SK-N-SH (cell line): ENCODE data around the gene DHX35. TPM values are rescaled to one million over a fixed set of nuclear protein-coding genes. Genes with fewer than 3 reads are reported as not detected.

Experiments
- CTCF ChIA-PET: fragments of 300-600, 350-600 bp; formaldehyde crosslinking; extraction: SDS; loops from one replicate; lab custom pipeline; 2021; lab: Yijun Ruan, JAX
- POLR2A ChIA-PET: fragments of 350-600 bp; sonication (Branson Sonifier 250); formaldehyde crosslinking; extraction: SDS; loops from one replicate; lab custom pipeline; 2020; ENCODE audit warnings: antibody characterized with exemption, inconsistent platforms; lab: Yijun Ruan, JAX
- DNase-seq: peaks from one replicate; pipeline ENCODE4 v3.0.0; 2012
- H2AFZ ChIP-seq: fragments of 200-600 bp; sonication (generic); 2 replicates; pipeline ENCODE4 v1.8.1; 2016; ENCODE audit warnings: antibody characterized with exemption, mild to moderate bottlenecking, low read depth
- H3F3A ChIP-seq: fragments of 200-600 bp; sonication (generic); replicated peaks from 2 replicates; pipeline ENCODE3; 2016; ENCODE audit warnings: antibody characterized with exemption, mild to moderate bottlenecking; ENCODE audit not compliant: insufficient read depth
- H3K27ac ChIP-seq, 2 experiments: fragments of 200-500 bp in 1 of 2; fragments of 200-600 bp in 1 of 2; sonication (Bioruptor generic) in 1 of 2; sonication (generic), shearing (Covaris generic) in 1 of 2; 2 replicates each; pipeline versions ENCODE4 v1.5.1 to v1.6.1; 2014 to 2016; ENCODE audit warnings: low read depth in 2 of 2, inconsistent platforms in 1 of 2, low read length in 1 of 2, mild to moderate bottlenecking in 1 of 2, mixed read lengths in 1 of 2
- H3K27me3 ChIP-seq: fragments of 200-600 bp; sonication (generic), shearing (Covaris generic); 2 replicates; pipeline ENCODE4 v1.6.1; 2016; ENCODE audit warnings: mixed run types; ENCODE audit not compliant: insufficient read depth
- H3K36me3 ChIP-seq, 2 experiments: fragments of 200-500 bp in 1 of 2; fragments of 200-600 bp in 1 of 2; sonication (Bioruptor generic) in 1 of 2; sonication (generic) in 1 of 2; replicated peaks in 1 of 2; 2 replicates each; pipeline versions ENCODE3 to v1.5.1; 2014 to 2016; ENCODE audit warnings: low read length in 1 of 2, mild to moderate bottlenecking in 1 of 2; ENCODE audit not compliant: insufficient read depth in 2 of 2, control insufficient read depth in 1 of 2
- H3K4me1 ChIP-seq, 2 experiments: fragments of 200-500 bp in 1 of 2; fragments of 200-600 bp in 1 of 2; sonication (Bioruptor generic) in 1 of 2; sonication (generic), shearing (Covaris generic) in 1 of 2; 2 replicates each; pipeline versions ENCODE4 v1.5.1 to v1.6.1; 2014 to 2016; ENCODE audit warnings: low read depth in 1 of 2, low read length in 1 of 2, mixed run types in 1 of 2; ENCODE audit not compliant: insufficient read depth in 2 of 2, control insufficient read depth in 1 of 2
- H3K4me2 ChIP-seq: fragments of 200-600 bp; sonication (generic), shearing (Covaris generic); 2 replicates; pipeline ENCODE4 v1.6.1; 2017; ENCODE audit warnings: mixed run types
- H3K4me3 ChIP-seq, 2 experiments: fragments of 200-500 bp in 1 of 2; fragments of 200-600 bp in 1 of 2; sonication (Bioruptor generic) in 1 of 2; sonication (generic), shearing (Covaris generic) in 1 of 2; 2 replicates each; pipeline versions ENCODE4 v1.5.1 to v1.8.1; 2014 to 2016; ENCODE audit warnings: low read depth in 2 of 2, inconsistent platforms in 1 of 2, low read length in 1 of 2, mild to moderate bottlenecking in 1 of 2, mixed read lengths in 1 of 2, moderate library complexity in 1 of 2
- H3K79me2 ChIP-seq: fragments of 200-600 bp; sonication (generic); 2 replicates; pipeline ENCODE4 v1.8.1; 2017; ENCODE audit warnings: mild to moderate bottlenecking; ENCODE audit not compliant: insufficient read depth
- H3K9ac ChIP-seq: fragments of 200-600 bp; sonication (generic); 2 replicates; pipeline ENCODE4 v1.6.1; 2017; ENCODE audit warnings: mixed run types
- H3K9me2 ChIP-seq: fragments of 200-600 bp; sonication (generic); 2 replicates; pipeline ENCODE4 v1.6.1; 2017; ENCODE audit warnings: mixed run types
- H3K9me3 ChIP-seq: fragments of 200-600 bp; sonication (generic); 2 replicates; pipeline ENCODE4 v1.6.1; 2017; ENCODE audit warnings: mixed run types, mild to moderate bottlenecking, moderate library complexity
- H4K20me1 ChIP-seq: fragments of 200-600 bp; sonication (generic); 2 replicates; pipeline ENCODE4 v1.6.1; 2017; ENCODE audit warnings: mild to moderate bottlenecking, mixed run types; ENCODE audit not compliant: insufficient read depth
- ELF1 ChIP-seq: IDR thresholded peaks from 2 replicates; pipeline ENCODE4 v1.4.0; 2012
- FOXJ3 ChIP-seq: sonication (generic); formaldehyde crosslinking; IDR thresholded peaks from 2 replicates; pipeline ENCODE4 v1.5.1; 2020; ENCODE audit warnings: mild to moderate bottlenecking, missing genetic modification reagents
- GABPA ChIP-seq: IDR thresholded peaks from 2 replicates; pipeline ENCODE4 v1.4.0; 2012; ENCODE audit warnings: low read depth, mild to moderate bottlenecking
- MAX ChIP-seq: IDR thresholded peaks from 2 replicates; pipeline ENCODE4 v1.4.0; 2012; ENCODE audit warnings: low read depth
- RXRA ChIP-seq: IDR thresholded peaks from 2 replicates; pipeline ENCODE4 v1.4.0; 2012; ENCODE audit warnings: low read depth, mild to moderate bottlenecking, borderline replicate concordance
- SIN3A ChIP-seq: IDR thresholded peaks from 2 replicates; pipeline ENCODE4 v1.6.1; 2012; ENCODE audit warnings: low read depth, mild to moderate bottlenecking, low read length, moderate library complexity, borderline replicate concordance
- TAF1 ChIP-seq: IDR thresholded peaks from 2 replicates; pipeline ENCODE4 v1.6.1; 2012; ENCODE audit warnings: low read depth, mild to moderate bottlenecking, low read length, moderate library complexity, borderline replicate concordance
- USF1 ChIP-seq: IDR thresholded peaks from 2 replicates; pipeline ENCODE4 v1.4.0; 2012; ENCODE audit warnings: low read depth, borderline replicate concordance
- WGBS: methylation state at CpG from one replicate; pipeline ENCODE4 v1.1.6; 2017; ENCODE audit warnings: low lambda C conversion rate; 5-methylcytosine and 5-hydroxymethylcytosine counted together
- polyA plus RNA-seq, 3 experiments: library from polyadenylated mRNA; depleted of rRNA; stranded (reverse); fragments of >200 nt; gene quantifications; 2 replicates each; pipeline ENCODE4 v1.2.3, GENCODE V29; 2012
- TF ChIP-seq, protein P1 (sequence below): fragments of 150-350 bp; IDR thresholded peaks from 2 replicates; pipeline ENCODE4 v1.6.1; 2017; ENCODE audit warnings: antibody characterized with exemption, low read length, low read depth, borderline replicate concordance
- TF ChIP-seq, protein P2 (sequence below): IDR thresholded peaks from 2 replicates; pipeline ENCODE4; 2012
- TF ChIP-seq, protein P3 (sequence below): IDR thresholded peaks from 2 replicates; pipeline ENCODE4 v1.6.1; 2012; ENCODE audit warnings: mild to moderate bottlenecking, low read depth, low read length, moderate library complexity
- TF ChIP-seq, protein P4 (sequence below): fragments of 200-600 bp; sonication (generic); IDR thresholded peaks from 2 replicates; pipeline ENCODE4 v1.6.1; 2017; ENCODE audit warnings: antibody characterized with exemption, mild to moderate bottlenecking, moderate library complexity

The DHX35 gene
- polyA plus RNA-seq, 1 of the 3 experiments (the other 2 are of a cell fraction): 17.1 TPM

DNA sequence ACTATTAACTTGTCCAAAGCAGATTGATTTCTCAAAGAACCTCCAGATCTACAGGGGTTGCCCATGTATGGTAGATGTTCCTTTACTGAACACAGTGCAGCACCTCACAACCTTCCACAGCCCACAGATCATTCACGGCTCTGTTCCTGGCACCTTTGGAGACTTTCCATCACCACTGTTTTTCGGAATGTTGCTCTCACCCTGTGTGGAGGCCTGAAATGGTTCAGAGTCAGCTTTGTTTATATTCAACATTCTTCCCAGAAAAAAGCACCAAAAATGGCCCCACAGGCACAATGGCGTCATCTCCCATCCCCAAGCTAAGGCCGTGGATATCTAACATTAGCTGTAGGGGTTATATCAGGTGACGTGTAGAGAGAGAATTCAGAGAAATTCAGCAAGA lies 74.7 kb downstream of the DHX35 start:
- Histone ChIP-seq H3K79me2 (no peaks in the 10 kb centered on the region), H3K9me2 (no peaks in the 10 kb centered on the region), H3K9me3 (no peaks in the 10 kb centered on the region), H3K4me1 (peaks cover 2 to 20% of the 10 kb centered on the region in 2 experiments; a peak in 2 of 4 replicates), H3K27ac (no peak overlapping the region), H2AFZ (no peak overlapping the region), H3K27me3 (no peaks in the 10 kb centered on the region), H3K36me3 (peaks cover 14 to 54% of the 10 kb centered on the region in 2 experiments), H3K4me2 (no peak overlapping the region), H3K9ac (no peak overlapping the region), H3F3A (peaks cover 5% of the 10 kb centered on the region), H3K4me3 (no peak overlapping the region), H4K20me1 (0 out of 2 replicates have a peak, but pooled peaks cover under 1% of the 10 kb centered on the region)
- WGBS: 93% methylated on average over 5 of the region's 5 CpGs
- DNase-seq: no peak
- CTCF ChIA-PET: interaction anchor here (1.0 to 6.4 kb wide), 2 partner anchors 13 to 111 kb away, joined by 3 to 84 read pairs; partner anchors contain the start of gene FAM83D
- POLR2A ChIA-PET: no interaction called here
- TF ChIP-seq TAF1: no peak
- no peak for TF ChIP-seq USF1
- TF ChIP-seq ELF1: no peak
- TF ChIP-seq, protein P1, sequence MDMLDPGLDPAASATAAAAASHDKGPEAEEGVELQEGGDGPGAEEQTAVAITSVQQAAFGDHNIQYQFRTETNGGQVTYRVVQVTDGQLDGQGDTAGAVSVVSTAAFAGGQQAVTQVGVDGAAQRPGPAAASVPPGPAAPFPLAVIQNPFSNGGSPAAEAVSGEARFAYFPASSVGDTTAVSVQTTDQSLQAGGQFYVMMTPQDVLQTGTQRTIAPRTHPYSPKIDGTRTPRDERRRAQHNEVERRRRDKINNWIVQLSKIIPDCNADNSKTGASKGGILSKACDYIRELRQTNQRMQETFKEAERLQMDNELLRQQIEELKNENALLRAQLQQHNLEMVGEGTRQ: no peak
- no peak for TF ChIP-seq RXRA
- no peak for TF ChIP-seq MAX
- TF ChIP-seq, protein P2, sequence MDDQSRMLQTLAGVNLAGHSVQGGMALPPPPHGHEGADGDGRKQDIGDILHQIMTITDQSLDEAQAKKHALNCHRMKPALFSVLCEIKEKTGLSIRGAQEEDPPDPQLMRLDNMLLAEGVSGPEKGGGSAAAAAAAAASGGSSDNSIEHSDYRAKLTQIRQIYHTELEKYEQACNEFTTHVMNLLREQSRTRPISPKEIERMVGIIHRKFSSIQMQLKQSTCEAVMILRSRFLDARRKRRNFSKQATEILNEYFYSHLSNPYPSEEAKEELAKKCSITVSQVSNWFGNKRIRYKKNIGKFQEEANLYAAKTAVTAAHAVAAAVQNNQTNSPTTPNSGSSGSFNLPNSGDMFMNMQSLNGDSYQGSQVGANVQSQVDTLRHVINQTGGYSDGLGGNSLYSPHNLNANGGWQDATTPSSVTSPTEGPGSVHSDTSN: no peak

DNA sequence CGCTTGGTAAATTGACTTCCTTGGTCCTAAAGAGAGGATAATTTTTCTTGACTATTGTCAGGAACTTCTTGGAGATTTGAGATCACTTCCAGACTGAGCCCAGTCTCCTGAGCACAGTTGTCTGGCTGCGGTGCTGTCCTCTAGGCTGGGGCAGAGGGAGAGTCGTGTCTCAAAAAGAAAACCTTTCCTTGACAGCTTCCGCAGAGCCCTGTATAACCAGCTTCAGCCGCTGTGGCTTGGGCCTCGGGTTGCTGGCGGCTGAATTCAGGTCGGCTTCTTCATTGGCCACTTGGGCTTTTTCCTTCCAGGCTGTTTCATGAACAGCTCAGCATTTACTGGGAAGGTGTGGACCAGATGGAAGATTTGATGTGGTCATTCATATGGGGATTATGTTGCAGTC lies 75.9 kb downstream of the DHX35 start:
- Histone ChIP-seq H3K4me2 (no peak overlapping the region), H3K4me1 (peaks cover 12 to 22% of the 10 kb centered on the region in 2 experiments; a peak in 2 of 4 replicates), H3K9me2 (no peaks in the 10 kb centered on the region), H3F3A (peaks cover 14% of the 10 kb centered on the region), H4K20me1 (peaks cover 10% of the 10 kb centered on the region; the same call in 1 of the 2 replicates), H3K27me3 (no peaks in the 10 kb centered on the region), H2AFZ (no peak overlapping the region), H3K27ac (no peak overlapping the region), H3K9me3 (no peaks in the 10 kb centered on the region), H3K4me3 (no peak overlapping the region), H3K9ac (no peak overlapping the region)
- WGBS: 88% methylated on average over 7 of the region's 8 CpGs
- ChIA-PET CTCF (interaction anchor here (0.6 to 6.4 kb wide), 6 partner anchors 12 to 675 kb away, joined by 3 to 84 read pairs (median 3); no protein-coding TSS in a partner anchor), POLR2A (no interaction called here)
- no peak for DNase-seq
- TF ChIP-seq, protein P3, sequence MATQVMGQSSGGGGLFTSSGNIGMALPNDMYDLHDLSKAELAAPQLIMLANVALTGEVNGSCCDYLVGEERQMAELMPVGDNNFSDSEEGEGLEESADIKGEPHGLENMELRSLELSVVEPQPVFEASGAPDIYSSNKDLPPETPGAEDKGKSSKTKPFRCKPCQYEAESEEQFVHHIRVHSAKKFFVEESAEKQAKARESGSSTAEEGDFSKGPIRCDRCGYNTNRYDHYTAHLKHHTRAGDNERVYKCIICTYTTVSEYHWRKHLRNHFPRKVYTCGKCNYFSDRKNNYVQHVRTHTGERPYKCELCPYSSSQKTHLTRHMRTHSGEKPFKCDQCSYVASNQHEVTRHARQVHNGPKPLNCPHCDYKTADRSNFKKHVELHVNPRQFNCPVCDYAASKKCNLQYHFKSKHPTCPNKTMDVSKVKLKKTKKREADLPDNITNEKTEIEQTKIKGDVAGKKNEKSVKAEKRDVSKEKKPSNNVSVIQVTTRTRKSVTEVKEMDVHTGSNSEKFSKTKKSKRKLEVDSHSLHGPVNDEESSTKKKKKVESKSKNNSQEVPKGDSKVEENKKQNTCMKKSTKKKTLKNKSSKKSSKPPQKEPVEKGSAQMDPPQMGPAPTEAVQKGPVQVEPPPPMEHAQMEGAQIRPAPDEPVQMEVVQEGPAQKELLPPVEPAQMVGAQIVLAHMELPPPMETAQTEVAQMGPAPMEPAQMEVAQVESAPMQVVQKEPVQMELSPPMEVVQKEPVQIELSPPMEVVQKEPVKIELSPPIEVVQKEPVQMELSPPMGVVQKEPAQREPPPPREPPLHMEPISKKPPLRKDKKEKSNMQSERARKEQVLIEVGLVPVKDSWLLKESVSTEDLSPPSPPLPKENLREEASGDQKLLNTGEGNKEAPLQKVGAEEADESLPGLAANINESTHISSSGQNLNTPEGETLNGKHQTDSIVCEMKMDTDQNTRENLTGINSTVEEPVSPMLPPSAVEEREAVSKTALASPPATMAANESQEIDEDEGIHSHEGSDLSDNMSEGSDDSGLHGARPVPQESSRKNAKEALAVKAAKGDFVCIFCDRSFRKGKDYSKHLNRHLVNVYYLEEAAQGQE: no peak
- TF ChIP-seq SIN3A (no peak), ELF1 (no peak), FOXJ3 (CRISPR knock-in tag) (no peak), TAF1 (no peak), GABPA (no peak)
- TF ChIP-seq, protein P4, sequence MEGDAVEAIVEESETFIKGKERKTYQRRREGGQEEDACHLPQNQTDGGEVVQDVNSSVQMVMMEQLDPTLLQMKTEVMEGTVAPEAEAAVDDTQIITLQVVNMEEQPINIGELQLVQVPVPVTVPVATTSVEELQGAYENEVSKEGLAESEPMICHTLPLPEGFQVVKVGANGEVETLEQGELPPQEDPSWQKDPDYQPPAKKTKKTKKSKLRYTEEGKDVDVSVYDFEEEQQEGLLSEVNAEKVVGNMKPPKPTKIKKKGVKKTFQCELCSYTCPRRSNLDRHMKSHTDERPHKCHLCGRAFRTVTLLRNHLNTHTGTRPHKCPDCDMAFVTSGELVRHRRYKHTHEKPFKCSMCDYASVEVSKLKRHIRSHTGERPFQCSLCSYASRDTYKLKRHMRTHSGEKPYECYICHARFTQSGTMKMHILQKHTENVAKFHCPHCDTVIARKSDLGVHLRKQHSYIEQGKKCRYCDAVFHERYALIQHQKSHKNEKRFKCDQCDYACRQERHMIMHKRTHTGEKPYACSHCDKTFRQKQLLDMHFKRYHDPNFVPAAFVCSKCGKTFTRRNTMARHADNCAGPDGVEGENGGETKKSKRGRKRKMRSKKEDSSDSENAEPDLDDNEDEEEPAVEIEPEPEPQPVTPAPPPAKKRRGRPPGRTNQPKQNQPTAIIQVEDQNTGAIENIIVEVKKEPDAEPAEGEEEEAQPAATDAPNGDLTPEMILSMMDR: no peak
- TF ChIP-seq, all 33 proteins: peak for 0
- Histone ChIP-seq H3K36me3 (peaks cover 14 to 57% of the 10 kb centered on the region in 2 experiments), H3K79me2 (no peaks in the 10 kb centered on the region)
